ENCODE data around the gene ETS1.

ETS1 gene

DNA sequence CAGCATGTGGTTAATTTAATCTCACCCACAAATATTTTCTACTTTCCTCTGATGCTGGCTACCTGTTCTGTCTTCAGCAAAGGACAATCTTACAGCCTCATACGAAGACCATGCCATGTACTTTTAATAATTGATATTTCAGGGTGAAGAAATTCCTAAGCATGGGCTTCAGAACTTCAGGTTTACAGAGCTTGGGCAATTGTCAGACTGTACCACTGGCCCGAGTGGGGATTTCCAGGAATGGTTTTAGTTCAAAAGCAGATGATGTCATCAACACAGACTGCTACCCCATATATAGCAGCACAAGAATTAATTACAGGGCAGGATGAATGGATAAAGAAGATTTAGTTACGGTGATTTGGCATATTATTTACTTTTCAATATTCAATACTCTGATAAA lies 171.8 kb downstream of the ETS1 start:
- H3K27ac ChIP-seq (replicated peaks) = no peak overlapping the region
- no peak for TF ChIP-seq CTCF (IDR thresholded peaks at IDR 0.05; ENCODE audit: insufficient read depth, low read length)
- TF ChIP-seq REST (IDR thresholded peaks at IDR 0.05; ENCODE audit: insufficient replicate concordance, low read depth) = no peak
- no peak for TF ChIP-seq GABPA (IDR thresholded peaks at IDR 0.05; ENCODE audit: low read depth)
- no peaks in the 10 kb centered on the region for H3K27me3 ChIP-seq (ENCODE audit: insufficient read depth, poor library complexity, severe bottlenecking)
- H3K4me3 ChIP-seq (replicated peaks; ENCODE audit: insufficient read depth, low read length) = no peak overlapping the region
- DNase-seq (ENCODE audit: low read depth in 1 of 2, low spot score in 1 of 2) = no peak

DNA sequence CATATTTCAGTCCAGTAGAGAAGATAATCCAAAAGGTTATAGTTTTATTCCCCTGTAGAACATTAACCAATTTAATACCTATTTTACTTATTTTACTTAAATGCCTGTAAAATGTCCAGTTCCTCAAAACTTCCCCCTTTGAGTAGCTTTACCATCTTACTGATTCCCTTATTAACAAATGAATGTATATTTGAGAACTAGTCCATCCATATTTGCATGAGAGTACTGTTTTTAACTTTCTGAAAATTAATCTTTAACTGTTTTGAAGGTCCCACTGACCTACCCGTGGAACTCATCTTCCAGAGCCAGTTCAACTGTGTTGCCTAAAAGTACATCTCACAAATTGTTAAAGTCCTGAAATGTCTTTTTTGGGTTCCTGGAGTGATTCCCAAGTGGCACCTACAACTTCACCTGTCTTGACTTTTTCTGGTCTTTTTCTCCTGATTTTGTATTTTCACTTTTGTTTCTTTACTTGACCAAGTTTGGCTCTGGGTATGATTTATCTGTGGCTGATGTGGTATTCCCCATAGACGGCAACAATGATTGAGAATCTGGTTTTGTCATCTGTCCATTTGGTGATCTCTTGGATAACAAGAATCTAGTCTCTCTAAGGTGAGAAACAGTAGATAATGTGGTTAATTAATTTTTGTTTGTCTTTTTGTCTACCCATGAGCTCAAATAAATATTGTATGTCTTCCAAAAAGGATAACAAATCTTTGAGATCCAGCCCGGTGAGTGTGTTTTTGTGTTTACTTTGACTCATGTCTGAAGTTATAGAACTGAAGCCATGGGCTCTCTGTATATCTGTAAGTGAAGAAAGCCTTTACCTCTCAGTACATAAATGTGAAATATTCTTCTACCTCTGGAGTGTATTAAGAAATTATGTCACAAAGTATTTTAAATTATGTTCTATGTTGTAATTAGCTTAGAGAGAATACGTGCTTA lies 174.2 kb downstream of the ETS1 start:
- Histone ChIP-seq H3K27ac (replicated peaks) (no peak overlapping the region), H3K4me3 (replicated peaks; ENCODE audit: insufficient read depth, low read length) (no peak overlapping the region), H3K27me3 (ENCODE audit: insufficient read depth, poor library complexity, severe bottlenecking) (no peaks in the 10 kb centered on the region)
- TF ChIP-seq POLR2AphosphoS5 (IDR thresholded peaks at IDR 0.05; ENCODE audit: low read depth) (no peak), SPI1 (IDR thresholded peaks at IDR 0.05; ENCODE audit: borderline replicate concordance, low read depth) (no peak), CTCF (IDR thresholded peaks at IDR 0.05; ENCODE audit: insufficient read depth, low read length) (no peak), GABPA (IDR thresholded peaks at IDR 0.05; ENCODE audit: low read depth) (no peak), REST (IDR thresholded peaks at IDR 0.05; ENCODE audit: insufficient replicate concordance, low read depth) (no peak)
- DNase-seq (ENCODE audit: low read depth in 1 of 2, low spot score in 1 of 2) = no peak

- Histone ChIP-seq H3K27ac (replicated peaks) (no peak overlapping the region), H3K27me3 (ENCODE audit: insufficient read depth, poor library complexity, severe bottlenecking) (no peaks in the 10 kb centered on the region), H3K4me3 (replicated peaks; ENCODE audit: insufficient read depth, low read length) (no peak overlapping the region)
- no peak for DNase-seq (ENCODE audit: low read depth in 1 of 2, low spot score in 1 of 2)
- TF ChIP-seq GABPA (IDR thresholded peaks at IDR 0.05; ENCODE audit: low read depth) = no peak
- no peak for TF ChIP-seq POLR2AphosphoS5 (IDR thresholded peaks at IDR 0.05; ENCODE audit: low read depth)
- TF ChIP-seq CTCF (IDR thresholded peaks at IDR 0.05; ENCODE audit: insufficient read depth, low read length) = no peak
- no peak for TF ChIP-seq REST (IDR thresholded peaks at IDR 0.05; ENCODE audit: insufficient replicate concordance, low read depth)
- TF ChIP-seq SPI1 (IDR thresholded peaks at IDR 0.05; ENCODE audit: borderline replicate concordance, low read depth) = no peak
These were observed 175.5 kb downstream of the ETS1 start for GRCh38 chr11:128411812-128412211.

All from HL-60 (cell line).